ENCODE measurements around the gene PPID.

PPID gene

GRCh38 chr4:158704274-158704673, 18.9 kb downstream of the PPID start:
- Histone ChIP-seq H2AFZ (ENCODE audit: low read depth) (no peak overlapping the region), H3K36me3 (ENCODE audit: insufficient read depth) (no peaks in the 10 kb centered on the region), H3K27me3 (ENCODE audit: insufficient read depth, low read depth) (no peaks in the 10 kb centered on the region)

DNA sequence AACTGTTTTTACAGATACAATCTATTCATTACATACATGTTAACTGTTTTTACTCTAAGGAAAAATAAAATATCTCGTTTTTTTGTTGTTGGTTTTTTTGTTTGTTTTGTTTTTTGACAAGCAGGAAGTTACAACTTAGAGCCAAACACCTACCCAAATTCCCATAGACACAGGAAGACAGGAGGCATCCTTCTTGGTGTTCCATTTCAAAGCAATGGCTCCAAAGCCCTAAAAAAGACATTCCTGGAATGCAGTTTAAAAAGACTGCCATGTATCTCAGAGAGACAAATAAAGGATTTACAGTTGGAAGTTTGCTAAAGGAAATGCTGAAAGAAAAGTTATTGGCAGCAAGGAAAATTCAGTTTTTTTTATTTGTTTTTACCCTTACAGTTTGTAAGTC, 34.4 kb downstream of the PPID start:
- Histone ChIP-seq H3K4me2 (no peak overlapping the region), H3K27ac (no peak overlapping the region), H3K36me3 (ENCODE audit: insufficient read depth) (no peaks in the 10 kb centered on the region), H4K20me1 (ENCODE audit: insufficient read depth) (no peaks in the 10 kb centered on the region), H3K27me3 (ENCODE audit: insufficient read depth, low read depth) (no peaks in the 10 kb centered on the region), H2AFZ (ENCODE audit: low read depth) (no peak overlapping the region), H3K4me1 (ENCODE audit: low read depth, poor library complexity, severe bottlenecking) (no peaks in the 10 kb centered on the region), H3K79me2 (ENCODE audit: insufficient read depth, low read depth) (no peaks in the 10 kb centered on the region), H3K9ac (no peak overlapping the region), H3K4me3 (IDR thresholded peaks at IDR 0.05; ENCODE audit: insufficient read depth, low read depth, low read length) (no peak overlapping the region)
- TF ChIP-seq CTCF (conservative IDR thresholded peaks at IDR 0.05; ENCODE audit: low read depth, low read length), result no peak

More at GRCh38 chr4:158704274-158704673, 18.9 kb downstream of the PPID start:
- H3K4me2 ChIP-seq, result no peak overlapping the region
- H3K4me3 ChIP-seq (IDR thresholded peaks at IDR 0.05; ENCODE audit: insufficient read depth, low read depth, low read length), result no peak overlapping the region
- no peaks in the 10 kb centered on the region for H4K20me1 ChIP-seq (ENCODE audit: insufficient read depth)
- no peak overlapping the region for H3K27ac ChIP-seq
- TF ChIP-seq CTCF (conservative IDR thresholded peaks at IDR 0.05; ENCODE audit: low read depth, low read length), result no peak
- H3K4me1 ChIP-seq (ENCODE audit: low read depth, poor library complexity, severe bottlenecking), result no peaks in the 10 kb centered on the region
- H3K9ac ChIP-seq, result no peak overlapping the region
- H3K79me2 ChIP-seq (ENCODE audit: insufficient read depth, low read depth), result no peaks in the 10 kb centered on the region

DNA sequence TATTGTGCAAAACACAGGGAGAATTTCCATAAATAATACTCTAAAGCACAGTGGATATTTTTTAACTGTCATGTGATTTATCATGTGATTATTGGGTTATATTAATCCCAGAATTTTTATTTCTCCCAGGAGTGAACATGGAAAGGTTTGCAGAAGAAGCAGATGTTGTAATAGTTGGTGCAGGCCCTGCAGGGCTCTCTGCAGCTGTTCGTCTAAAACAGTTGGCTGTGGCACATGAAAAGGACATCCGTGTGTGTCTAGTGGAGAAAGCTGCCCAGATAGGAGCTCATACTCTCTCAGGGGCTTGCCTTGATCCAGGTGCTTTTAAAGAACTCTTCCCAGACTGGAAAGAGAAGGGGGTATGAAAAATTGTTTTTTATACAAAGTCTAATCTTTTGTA, 41.1 kb downstream of the PPID start:
- Histone ChIP-seq H3K4me3 (IDR thresholded peaks at IDR 0.05; ENCODE audit: insufficient read depth, low read depth, low read length) (no peak overlapping the region), H3K4me2 (no peak overlapping the region), H3K4me1 (ENCODE audit: low read depth, poor library complexity, severe bottlenecking) (no peaks in the 10 kb centered on the region), H2AFZ (ENCODE audit: low read depth) (no peak overlapping the region), H3K27ac (no peak overlapping the region), H3K9ac (no peak overlapping the region), H3K36me3 (ENCODE audit: insufficient read depth) (no peaks in the 10 kb centered on the region), H4K20me1 (ENCODE audit: insufficient read depth) (no peaks in the 10 kb centered on the region), H3K27me3 (ENCODE audit: insufficient read depth, low read depth) (no peaks in the 10 kb centered on the region), H3K79me2 (ENCODE audit: insufficient read depth, low read depth) (no peaks in the 10 kb centered on the region)
- no peak for TF ChIP-seq CTCF (conservative IDR thresholded peaks at IDR 0.05; ENCODE audit: low read depth, low read length)

DNA sequence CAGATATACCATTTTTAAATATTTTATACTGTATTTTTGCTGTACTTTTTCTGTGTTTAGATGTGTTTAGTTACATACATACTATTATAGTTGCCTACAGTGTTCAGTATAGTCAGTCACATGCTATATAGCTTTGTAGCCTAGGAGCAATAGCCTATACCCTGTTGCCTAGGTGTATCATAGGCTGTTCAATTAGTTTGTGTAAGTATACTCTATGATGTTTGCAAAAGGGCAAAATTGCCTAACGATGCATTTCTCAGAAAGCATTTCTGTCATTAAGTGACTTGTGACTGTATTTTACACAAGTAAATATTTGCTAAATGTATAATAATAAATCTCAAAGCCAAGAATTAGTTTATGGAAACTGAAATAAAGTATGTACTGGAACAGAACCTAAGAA, 41.6 kb downstream of the PPID start:
- Histone ChIP-seq H3K4me3 (IDR thresholded peaks at IDR 0.05; ENCODE audit: insufficient read depth, low read depth, low read length) (no peak overlapping the region), H3K4me2 (no peak overlapping the region), H2AFZ (ENCODE audit: low read depth) (no peak overlapping the region), H3K36me3 (ENCODE audit: insufficient read depth) (no peaks in the 10 kb centered on the region), H3K27me3 (ENCODE audit: insufficient read depth, low read depth) (no peaks in the 10 kb centered on the region), H3K79me2 (ENCODE audit: insufficient read depth, low read depth) (no peaks in the 10 kb centered on the region), H3K9ac (no peak overlapping the region), H3K27ac (no peak overlapping the region), H4K20me1 (ENCODE audit: insufficient read depth) (no peaks in the 10 kb centered on the region), H3K4me1 (ENCODE audit: low read depth, poor library complexity, severe bottlenecking) (no peaks in the 10 kb centered on the region)
- no peak for TF ChIP-seq CTCF (conservative IDR thresholded peaks at IDR 0.05; ENCODE audit: low read depth, low read length)
